ENCODE results near the gene MPPED1. TPM values are rescaled to one million over a fixed set of nuclear protein-coding genes. Genes with fewer than 3 reads are reported as not detected.

The MPPED1 gene
- total and polyA plus RNA-seq, 2 donors (not counting 1 experiment from before 2014, with no cell fraction given) = 0.13 TPM; not detected in 1

GRCh38 chr22:43466710-43467109, 54.9 kb downstream of the MPPED1 start:
- no peaks in the 10 kb centered on the region for H3K4me1 ChIP-seq (ENCODE audit: control insufficient read depth in 2 of 2, insufficient read depth in 2 of 2, low read length in 2 of 2)
- peaks cover 0 to 17% (median 8%) of the 10 kb centered on the region in 3 donors for H3K9me3 ChIP-seq (ENCODE audit: control extremely low read depth in 1 of 3, control insufficient read depth in 2 of 3, insufficient read depth in 1 of 3, low read length in 2 of 3)
- H2AFZ ChIP-seq (ENCODE audit: insufficient read depth, low read depth, low read length, poor library complexity, severe bottlenecking) = no peak overlapping the region
- H3K9ac ChIP-seq (ENCODE audit: low read length) = no peak overlapping the region
- no peak for ATAC-seq (ENCODE audit: low read depth)
- no peak for DNase-seq
- peaks cover 0 to 37% (median 0%) of the 10 kb centered on the region in 4 experiments for H3K27me3 ChIP-seq (replicated peaks in 1 of 4; ENCODE audit: control extremely low read depth in 1 of 4, control insufficient read depth in 3 of 4, insufficient read depth in 4 of 4, low read length in 3 of 4)
- H3K4me3 ChIP-seq (ENCODE audit: control extremely low read depth in 1 of 5, extremely low read depth in 1 of 5, insufficient read depth in 1 of 5, low read depth in 2 of 5, low read length in 4 of 5) = no peak overlapping the region
- peaks cover 54% of the 10 kb centered on the region for H3K27me3 Mint-ChIP-seq
- H4K20me1 ChIP-seq (ENCODE audit: control insufficient read depth, insufficient read depth, low read length, poor library complexity, severe bottlenecking) = no peaks in the 10 kb centered on the region
- ChIA-PET CTCF (no interaction called here), POLR2A (no interaction called here)
- H3K27ac ChIP-seq (ENCODE audit: low read length in 2 of 2) = no peak overlapping the region
- H3K27ac Mint-ChIP-seq = no peak overlapping the region
- H3K9me3 Mint-ChIP-seq (ENCODE audit: insufficient read depth) = peaks cover 3% of the 10 kb centered on the region
- H3K4me2 ChIP-seq (replicated peaks; ENCODE audit: low read depth, low read length, poor library complexity, severe bottlenecking) = no peak overlapping the region
- 90% methylated on average over 7 of the region's 7 CpGs for WGBS (ENCODE audit: insufficient coverage)
- H3K79me2 ChIP-seq (ENCODE audit: control insufficient read depth, insufficient read depth, low read length) = no peaks in the 10 kb centered on the region
- intact Hi-C loops (cut with micrococcal nuclease) = no loop called here
- no peaks in the 10 kb centered on the region for H3K36me3 ChIP-seq (replicated peaks in 1 of 2; ENCODE audit: control extremely low read depth in 1 of 2, control insufficient read depth in 1 of 2, extremely low read depth in 1 of 2, insufficient read depth in 2 of 2, low read length in 1 of 2)
- TF ChIP-seq EZH2 (IDR thresholded peaks at IDR 0.05; ENCODE audit: borderline replicate concordance, insufficient read depth, low read depth, low read length, poor library complexity, severe bottlenecking) (no peak), CTCF (IDR thresholded peaks at IDR 0.05) (no peak)
- no peaks in the 10 kb centered on the region for H3K4me1 Mint-ChIP-seq
- H3K4me3 Mint-ChIP-seq = no peak overlapping the region

GRCh38 chr22:43467216-43467940, 55.6 kb downstream of the MPPED1 start:
- no peaks in the 10 kb centered on the region for H3K79me2 ChIP-seq (ENCODE audit: control insufficient read depth, insufficient read depth, low read length)
- intact Hi-C loops (cut with micrococcal nuclease) = no loop called here
- peaks cover 0 to 40% (median 1%) of the 10 kb centered on the region in 4 experiments for H3K27me3 ChIP-seq (replicated peaks in 1 of 4; ENCODE audit: control extremely low read depth in 1 of 4, control insufficient read depth in 3 of 4, insufficient read depth in 4 of 4, low read length in 3 of 4)
- no peak overlapping the region for H3K27ac ChIP-seq (ENCODE audit: low read length in 2 of 2)
- no peaks in the 10 kb centered on the region for H3K4me1 ChIP-seq (ENCODE audit: control insufficient read depth in 2 of 2, insufficient read depth in 2 of 2, low read length in 2 of 2)
- H3K27me3 Mint-ChIP-seq = peaks cover 57% of the 10 kb centered on the region
- H3K4me3 Mint-ChIP-seq = no peak overlapping the region
- H3K4me2 ChIP-seq (replicated peaks; ENCODE audit: low read depth, low read length, poor library complexity, severe bottlenecking) = no peak overlapping the region
- no peak overlapping the region for H3K9ac ChIP-seq (ENCODE audit: low read length)
- no peak for DNase-seq
- no peak overlapping the region for H2AFZ ChIP-seq (ENCODE audit: insufficient read depth, low read depth, low read length, poor library complexity, severe bottlenecking)
- no peak overlapping the region for H3K27ac Mint-ChIP-seq
- H3K4me1 Mint-ChIP-seq = no peaks in the 10 kb centered on the region
- TF ChIP-seq CTCF (IDR thresholded peaks at IDR 0.05) = no peak
- TF ChIP-seq EZH2 (IDR thresholded peaks at IDR 0.05; ENCODE audit: borderline replicate concordance, insufficient read depth, low read depth, low read length, poor library complexity, severe bottlenecking) = no peak
- peaks cover 3% of the 10 kb centered on the region for H3K9me3 Mint-ChIP-seq (ENCODE audit: insufficient read depth)
- peaks cover 0 to 11% (median 7%) of the 10 kb centered on the region in 3 donors for H3K9me3 ChIP-seq (ENCODE audit: control extremely low read depth in 1 of 3, control insufficient read depth in 2 of 3, insufficient read depth in 1 of 3, low read length in 2 of 3)
- ChIA-PET POLR2A (no interaction called here), CTCF (no interaction called here)
- 89% methylated on average over 20 of the region's 21 CpGs for WGBS (ENCODE audit: insufficient coverage)
- ATAC-seq (ENCODE audit: low read depth) = no peak
- H3K4me3 ChIP-seq (ENCODE audit: control extremely low read depth in 1 of 5, extremely low read depth in 1 of 5, insufficient read depth in 1 of 5, low read depth in 2 of 5, low read length in 4 of 5) = no peak overlapping the region
- H4K20me1 ChIP-seq (ENCODE audit: control insufficient read depth, insufficient read depth, low read length, poor library complexity, severe bottlenecking) = no peaks in the 10 kb centered on the region
- H3K36me3 ChIP-seq (replicated peaks in 1 of 2; ENCODE audit: control extremely low read depth in 1 of 2, control insufficient read depth in 1 of 2, extremely low read depth in 1 of 2, insufficient read depth in 2 of 2, low read length in 1 of 2) = no peaks in the 10 kb centered on the region

All from B cell (primary cell).